ENCODE measurements around the gene BCAS3. TPM values are rescaled to one million over a fixed set of nuclear protein-coding genes. Genes with fewer than 3 reads are reported as not detected.

BCAS3 gene
- total RNA-seq, 1 experiment from 2014 or later = 12.2 TPM

GRCh38 chr17:61296058-61296457 is 618.4 kb downstream of the BCAS3 start:
- H3K36me3 ChIP-seq = no peaks in the 10 kb centered on the region
- H3K4me3 ChIP-seq = no peak overlapping the region
- no peaks in the 10 kb centered on the region for H3K27me3 ChIP-seq
- no peak for DNase-seq
- no peaks in the 10 kb centered on the region for H3K9me3 ChIP-seq

- no peak for DNase-seq
- Histone ChIP-seq H3K4me3 (no peak overlapping the region), H3K27me3 (no peaks in the 10 kb centered on the region), H3K9me3 (no peaks in the 10 kb centered on the region), H3K36me3 (no peaks in the 10 kb centered on the region)
These were observed 622.2 kb downstream of the BCAS3 start for GRCh38 chr17:61299517-61300513.

GRCh38 chr17:61302953-61303816 is 625.5 kb downstream of the BCAS3 start:
- no peak for DNase-seq
- Histone ChIP-seq H3K36me3 (no peaks in the 10 kb centered on the region), H3K4me3 (no peak overlapping the region), H3K27me3 (no peaks in the 10 kb centered on the region), H3K9me3 (no peaks in the 10 kb centered on the region)

- Histone ChIP-seq H3K4me3 (no peak overlapping the region), H3K9me3 (no peaks in the 10 kb centered on the region), H3K36me3 (no peaks in the 10 kb centered on the region), H3K27me3 (no peaks in the 10 kb centered on the region)
- no peak for DNase-seq
These were observed 626.1 kb downstream of the BCAS3 start for GRCh38 chr17:61303817-61304096.

- no peaks in the 10 kb centered on the region for H3K36me3 ChIP-seq
- no peaks in the 10 kb centered on the region for H3K27me3 ChIP-seq
These were observed 627.4 kb downstream of the BCAS3 start for GRCh38 chr17:61305024-61305423.

GRCh38 chr17:61306003-61306402 is 628.4 kb downstream of the BCAS3 start:
- Histone ChIP-seq H3K36me3 (no peaks in the 10 kb centered on the region), H3K9me3 (no peaks in the 10 kb centered on the region), H3K27me3 (no peaks in the 10 kb centered on the region), H3K4me3 (no peak overlapping the region)
- DNase-seq = no peak

More at GRCh38 chr17:61305024-61305423, 627.4 kb downstream of the BCAS3 start:
- no peak overlapping the region for H3K4me3 ChIP-seq
- no peaks in the 10 kb centered on the region for H3K9me3 ChIP-seq
- peak; percentile 41 for DNase-seq

- DNase-seq = peak; percentile 92
- no peaks in the 10 kb centered on the region for H3K27me3 ChIP-seq
- H3K4me3 ChIP-seq = no peak overlapping the region
- no peaks in the 10 kb centered on the region for H3K36me3 ChIP-seq
- no peaks in the 10 kb centered on the region for H3K9me3 ChIP-seq
These were observed 630.5 kb downstream of the BCAS3 start for GRCh38 chr17:61307905-61308886.

GRCh38 chr17:61309362-61310256 is 632.0 kb downstream of the BCAS3 start:
- DNase-seq = no peak
- H3K36me3 ChIP-seq = no peaks in the 10 kb centered on the region
- no peaks in the 10 kb centered on the region for H3K27me3 ChIP-seq
- H3K4me3 ChIP-seq = no peak overlapping the region
- H3K9me3 ChIP-seq = no peaks in the 10 kb centered on the region

DNA sequence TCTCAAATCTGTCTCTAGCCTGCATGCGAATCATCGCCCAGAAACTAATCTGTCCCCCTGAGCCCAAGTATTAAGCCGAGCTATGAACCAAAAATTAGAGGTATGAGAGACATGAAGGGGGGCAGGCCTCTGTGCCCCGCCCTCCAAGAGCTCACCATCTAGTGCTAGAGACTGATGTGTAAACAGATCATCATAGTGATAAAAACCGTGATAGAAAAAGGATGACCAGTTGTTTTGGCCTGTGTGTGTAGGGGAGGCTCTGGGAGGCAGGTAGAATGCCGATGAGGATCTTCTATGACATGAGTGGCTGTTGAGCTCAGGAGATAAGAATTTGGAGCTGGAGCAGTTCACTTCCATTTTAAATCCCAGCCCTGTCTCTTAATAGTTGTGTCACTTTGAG is 632.9 kb downstream of the BCAS3 start:
- DNase-seq = no peak
- no peaks in the 10 kb centered on the region for H3K9me3 ChIP-seq
- H3K36me3 ChIP-seq = no peaks in the 10 kb centered on the region
- no peaks in the 10 kb centered on the region for H3K27me3 ChIP-seq
- H3K4me3 ChIP-seq = no peak overlapping the region

DNA sequence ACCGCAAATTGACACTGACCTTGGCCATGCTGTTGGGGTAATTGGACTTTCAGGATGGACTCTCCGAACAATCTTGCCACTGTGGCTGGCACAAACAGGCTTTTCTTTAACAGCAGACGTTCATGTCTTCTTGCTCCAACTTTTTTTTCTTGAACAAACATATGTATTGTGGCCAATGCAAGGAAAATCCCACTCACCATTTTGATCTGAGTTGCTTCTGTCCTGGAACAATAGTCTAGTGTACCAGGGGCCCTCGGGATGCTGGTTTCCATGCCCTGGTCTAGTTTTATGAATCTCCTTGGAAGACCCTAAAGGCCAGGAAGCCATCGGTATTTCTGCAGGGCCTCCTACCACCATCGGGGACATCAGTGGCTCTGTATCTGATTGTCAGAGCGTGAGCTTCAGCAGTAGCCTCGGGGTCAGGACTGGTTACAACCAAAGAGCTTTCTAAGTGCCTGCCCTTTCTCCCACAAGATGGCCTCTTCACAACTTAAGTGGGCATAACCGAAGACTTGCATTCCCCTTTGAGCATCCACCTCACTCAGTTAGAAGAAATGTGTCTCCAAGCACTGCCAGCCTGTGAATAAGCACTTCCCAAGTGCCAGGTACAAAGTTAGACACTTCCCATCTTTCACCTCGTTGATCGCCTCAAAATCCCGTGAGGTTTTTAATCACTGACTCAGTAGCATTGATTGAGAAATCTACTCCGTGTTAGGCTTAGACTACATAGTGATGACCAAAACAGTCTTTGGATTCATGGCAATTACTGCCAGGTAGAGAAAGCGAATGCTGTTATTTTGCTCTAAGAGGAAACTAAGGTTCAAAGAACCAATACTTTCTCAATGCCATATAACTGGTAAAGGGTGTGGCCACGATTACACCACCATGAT is 635.0 kb downstream of the BCAS3 start:
- Histone ChIP-seq H3K9me3 (no peaks in the 10 kb centered on the region), H3K4me3 (no peak overlapping the region), H3K27me3 (no peaks in the 10 kb centered on the region), H3K36me3 (no peaks in the 10 kb centered on the region)
- DNase-seq = no peak

DNA sequence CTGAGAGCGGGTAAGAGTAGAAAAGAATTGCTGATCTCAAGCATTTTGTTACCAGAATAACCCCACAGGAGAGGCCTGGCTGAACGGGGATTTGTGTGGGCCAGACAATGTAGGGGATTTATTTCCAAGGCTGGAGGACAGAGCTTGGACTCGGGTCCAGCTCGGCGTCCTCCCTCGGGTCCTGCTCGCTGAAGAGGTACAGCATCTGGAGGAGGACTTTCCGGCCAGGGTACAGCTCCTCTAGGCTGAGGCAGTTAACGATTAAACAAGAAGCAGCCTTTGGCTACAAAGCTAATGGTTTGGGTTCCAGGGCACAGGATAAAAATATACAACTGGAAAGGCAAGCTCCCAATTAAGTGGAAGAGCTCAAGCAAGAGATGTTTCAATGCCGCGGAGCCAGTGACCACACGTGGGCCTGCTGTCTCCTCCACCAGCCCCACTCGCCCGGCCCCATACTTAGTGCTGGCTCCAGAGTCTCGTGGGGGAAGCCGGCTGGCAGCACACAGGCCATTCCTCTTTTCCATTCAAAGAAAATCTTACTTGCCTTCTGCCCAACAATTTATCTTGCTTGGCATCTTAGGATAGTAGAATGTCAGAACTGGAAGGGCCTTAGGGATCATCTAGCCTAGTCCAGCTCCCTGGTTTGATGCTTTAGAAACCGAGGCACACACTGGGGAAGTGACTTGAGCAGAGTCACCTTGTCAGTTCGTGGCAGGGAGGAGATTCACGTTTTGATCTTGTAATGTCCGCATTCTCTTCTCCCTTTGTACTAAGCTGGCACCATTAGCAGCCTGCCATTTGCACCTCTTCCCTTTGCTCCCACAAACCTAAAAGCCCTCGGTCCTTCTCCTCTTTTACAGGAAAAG is 636.0 kb downstream of the BCAS3 start:
- no peaks in the 10 kb centered on the region for H3K36me3 ChIP-seq
- no peak for DNase-seq
- no peaks in the 10 kb centered on the region for H3K27me3 ChIP-seq
- no peaks in the 10 kb centered on the region for H3K9me3 ChIP-seq
- no peak overlapping the region for H3K4me3 ChIP-seq

- no peaks in the 10 kb centered on the region for H3K27me3 ChIP-seq
- H3K9me3 ChIP-seq = no peaks in the 10 kb centered on the region
- peak; percentile 86 for DNase-seq
- no peak overlapping the region for H3K4me3 ChIP-seq
- no peaks in the 10 kb centered on the region for H3K36me3 ChIP-seq
These were observed 636.9 kb downstream of the BCAS3 start for GRCh38 chr17:61314368-61315078.

GRCh38 chr17:61316633-61317032 is 639.0 kb downstream of the BCAS3 start:
- no peaks in the 10 kb centered on the region for H3K27me3 ChIP-seq
- no peaks in the 10 kb centered on the region for H3K9me3 ChIP-seq
- H3K4me3 ChIP-seq = no peak overlapping the region
- DNase-seq = no peak
- H3K36me3 ChIP-seq = no peaks in the 10 kb centered on the region

Data from MG63 (cell line).